HG03135 (cell line): ENCODE measurements around the gene PALLD.
"Not testable (repeated sequence)": the region's sequence is repeated elsewhere in the genome, so short reads cannot be mapped to it uniquely, and the experiment has no call there.

Experiments
- ATAC-seq: cut with Tn5 transposase; IDR thresholded peaks from one replicate; pipeline ENCODE4 v1.9.1; 2021; ENCODE audit warnings: mild to moderate bottlenecking, moderate library complexity; ENCODE audit not compliant: unreplicated experiment

PALLD gene

GRCh38 chr4:168490711-168491110 is 6.1 kb upstream of the PALLD start:
- no peak for ATAC-seq

GRCh38 chr4:168491563-168491962 is 5.3 kb upstream of the PALLD start:
- no peak for ATAC-seq

- no peak for ATAC-seq
Measured at GRCh38 chr4:168498251-168498650, 1.4 kb downstream of the PALLD start.

- no peak for ATAC-seq
Measured at GRCh38 chr4:168499241-168499640, 2.4 kb downstream of the PALLD start.

GRCh38 chr4:168501407-168501806 is 4.6 kb downstream of the PALLD start:
- no peak for ATAC-seq

GRCh38 chr4:168502861-168503260 is 6.0 kb downstream of the PALLD start:
- ATAC-seq, result no peak

- ATAC-seq, result no peak
Measured at GRCh38 chr4:168503652-168504362, 7.0 kb downstream of the PALLD start.

GRCh38 chr4:168504526-168504925 is 7.7 kb downstream of the PALLD start:
- no peak for ATAC-seq

GRCh38 chr4:168506014-168506413 is 9.2 kb downstream of the PALLD start:
- no peak for ATAC-seq

GRCh38 chr4:168507178-168507815 is 10.4 kb downstream of the PALLD start:
- no peak for ATAC-seq

- ATAC-seq, result no peak
Measured at GRCh38 chr4:168508683-168509082, 11.8 kb downstream of the PALLD start.

GRCh38 chr4:168509786-168510185 is 12.9 kb downstream of the PALLD start:
- no peak for ATAC-seq

GRCh38 chr4:168511780-168512489 is 15.1 kb downstream of the PALLD start:
- ATAC-seq, result no peak

GRCh38 chr4:168513826-168514225 is 17.0 kb downstream of the PALLD start:
- not testable (repeated sequence) for ATAC-seq

- ATAC-seq, result no peak
Measured at GRCh38 chr4:168514249-168514852, 17.5 kb downstream of the PALLD start.

GRCh38 chr4:168515222-168516011 is 18.6 kb downstream of the PALLD start:
- ATAC-seq, result no peak

- no peak for ATAC-seq
Measured at GRCh38 chr4:168516841-168517240, 20.0 kb downstream of the PALLD start.

GRCh38 chr4:168519576-168519975 is 22.7 kb downstream of the PALLD start:
- no peak for ATAC-seq

GRCh38 chr4:168521721-168522120 is 24.9 kb downstream of the PALLD start:
- no peak for ATAC-seq

- no peak for ATAC-seq
Measured at GRCh38 chr4:168522356-168522755, 25.5 kb downstream of the PALLD start.
